NOMO-1 (cell line): ENCODE measurements around the gene ARID2.

ENCODE experiments used
- DNase-seq, 2 experiments: peaks; one replicate each; lab custom pipeline; 2025; ENCODE audit not compliant: unreplicated experiment in 2 of 2; lab: John Stamatoyannopoulos, UW

The ARID2 gene

DNA sequence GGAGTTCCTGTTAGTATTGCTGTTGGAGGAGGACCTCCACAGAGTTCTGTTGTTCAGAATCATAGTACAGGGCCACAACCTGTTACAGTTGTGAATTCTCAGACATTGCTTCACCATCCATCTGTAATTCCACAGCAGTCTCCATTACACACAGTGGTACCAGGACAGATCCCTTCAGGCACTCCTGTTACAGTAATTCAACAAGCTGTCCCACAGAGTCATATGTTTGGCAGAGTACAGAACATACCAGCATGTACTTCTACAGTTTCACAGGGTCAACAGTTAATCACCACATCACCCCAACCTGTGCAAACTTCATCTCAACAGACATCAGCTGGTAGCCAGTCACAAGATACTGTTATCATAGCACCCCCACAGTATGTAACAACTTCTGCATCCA is 120.8 kb downstream of the ARID2 start:
- DNase-seq: no peak

DNA sequence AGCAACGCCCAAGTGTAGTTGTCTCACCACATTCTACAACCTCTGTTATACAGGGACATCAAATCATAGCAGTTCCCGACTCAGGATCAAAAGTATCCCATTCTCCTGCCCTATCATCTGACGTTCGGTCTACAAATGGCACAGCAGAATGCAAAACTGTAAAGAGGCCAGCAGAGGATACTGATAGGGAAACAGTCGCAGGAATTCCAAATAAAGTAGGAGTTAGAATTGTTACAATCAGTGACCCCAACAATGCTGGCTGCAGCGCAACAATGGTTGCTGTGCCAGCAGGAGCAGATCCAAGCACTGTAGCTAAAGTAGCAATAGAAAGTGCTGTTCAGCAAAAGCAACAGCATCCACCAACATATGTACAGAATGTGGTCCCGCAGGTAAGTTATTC is 123.0 kb downstream of the ARID2 start:
- DNase-seq: no peak

DNA sequence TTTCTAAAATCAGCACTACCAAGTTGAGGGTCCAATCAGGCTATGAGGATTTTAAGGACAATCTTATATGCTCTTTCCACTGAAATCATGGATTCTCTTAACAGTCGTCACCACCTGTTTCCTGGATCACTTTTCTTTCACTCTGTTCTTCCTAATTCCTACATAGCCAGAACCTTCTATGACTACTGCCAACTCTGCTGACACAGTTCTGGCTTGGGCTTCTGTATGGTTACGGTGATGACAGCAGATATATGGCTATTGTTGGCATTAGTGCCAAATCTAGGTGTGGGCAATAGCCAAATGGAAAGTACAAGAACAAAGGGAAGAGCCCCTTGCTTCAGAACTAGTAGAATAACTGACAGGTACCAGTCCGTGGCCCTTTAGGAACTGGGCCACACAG is 124.0 kb downstream of the ARID2 start:
- no peak for DNase-seq

DNA sequence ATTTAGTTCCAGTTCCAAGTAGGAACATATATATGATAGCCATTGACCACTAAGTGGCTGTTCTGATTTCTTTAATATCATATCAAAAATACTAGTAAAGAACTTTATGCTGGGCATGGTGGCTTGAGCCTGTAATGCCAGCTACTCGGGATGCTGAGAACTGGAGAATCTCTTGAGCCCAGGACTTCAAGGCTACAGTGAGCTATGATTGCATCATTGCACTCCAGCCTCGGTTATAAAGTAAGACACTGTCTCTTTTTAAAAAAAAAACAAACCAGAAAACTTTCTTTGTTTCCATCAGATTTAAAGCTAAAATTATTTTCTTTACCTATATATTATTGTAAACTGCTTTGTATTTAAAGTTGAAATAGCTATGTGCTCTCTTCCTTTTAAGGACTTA is 133.8 kb downstream of the ARID2 start:
- DNase-seq: no peak

DNA sequence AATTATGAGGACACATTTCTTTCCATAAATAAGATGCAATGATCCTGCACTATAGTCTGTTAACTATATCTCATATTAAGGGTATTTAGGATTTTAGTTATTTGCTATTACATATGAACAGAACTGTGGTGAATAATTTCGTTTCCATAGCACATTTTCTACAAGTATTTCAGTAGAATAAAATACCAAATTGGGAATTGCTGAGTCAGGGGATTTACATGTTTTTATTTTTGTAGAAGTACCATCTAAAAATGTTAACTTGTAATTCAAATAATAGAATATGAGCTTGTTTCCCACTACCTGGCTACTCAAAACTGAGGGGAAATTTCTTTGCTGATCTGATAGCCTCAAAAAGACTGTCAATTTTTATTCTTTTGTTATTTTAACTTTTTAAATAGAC is 136.8 kb downstream of the ARID2 start:
- DNase-seq: no peak

DNA sequence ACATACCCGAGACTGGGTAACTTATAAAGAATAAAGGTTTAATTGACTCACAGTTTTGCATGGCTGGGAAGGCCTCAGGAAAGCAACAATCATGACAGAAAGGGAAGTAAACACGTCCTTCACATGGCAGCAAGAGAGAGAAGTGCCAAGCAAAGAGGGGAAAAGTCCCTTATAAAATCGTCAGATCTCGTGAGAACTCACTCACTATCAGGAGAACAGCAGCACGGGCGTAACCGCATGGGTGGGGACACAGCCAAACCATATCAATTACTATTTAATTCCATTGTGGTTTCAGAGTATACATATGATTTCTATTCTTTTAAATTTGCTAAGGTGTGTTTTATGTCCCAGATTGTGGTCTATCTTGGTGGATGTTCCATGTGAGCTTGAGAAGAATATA is 142.9 kb downstream of the ARID2 start:
- no peak for DNase-seq

DNA sequence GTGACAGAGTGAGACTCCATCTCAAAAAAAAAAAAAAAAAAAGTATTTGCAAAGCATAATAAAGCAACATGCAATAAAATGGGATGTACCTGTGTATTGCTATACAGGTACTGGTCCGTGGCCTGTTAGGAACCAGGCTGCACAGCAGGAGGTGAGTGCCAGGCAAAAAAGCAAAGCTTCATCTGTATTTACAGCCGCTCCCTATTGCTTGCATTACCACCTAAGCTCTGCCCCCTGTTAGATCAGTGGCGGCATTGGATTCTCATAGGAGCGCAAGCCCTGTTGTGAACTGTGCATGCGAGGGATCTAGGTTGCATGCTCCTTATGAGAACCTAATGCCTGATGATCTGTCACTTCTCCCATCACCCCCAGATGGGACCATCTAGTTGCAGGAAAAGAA is 147.6 kb downstream of the ARID2 start:
- DNase-seq: no peak

DNA sequence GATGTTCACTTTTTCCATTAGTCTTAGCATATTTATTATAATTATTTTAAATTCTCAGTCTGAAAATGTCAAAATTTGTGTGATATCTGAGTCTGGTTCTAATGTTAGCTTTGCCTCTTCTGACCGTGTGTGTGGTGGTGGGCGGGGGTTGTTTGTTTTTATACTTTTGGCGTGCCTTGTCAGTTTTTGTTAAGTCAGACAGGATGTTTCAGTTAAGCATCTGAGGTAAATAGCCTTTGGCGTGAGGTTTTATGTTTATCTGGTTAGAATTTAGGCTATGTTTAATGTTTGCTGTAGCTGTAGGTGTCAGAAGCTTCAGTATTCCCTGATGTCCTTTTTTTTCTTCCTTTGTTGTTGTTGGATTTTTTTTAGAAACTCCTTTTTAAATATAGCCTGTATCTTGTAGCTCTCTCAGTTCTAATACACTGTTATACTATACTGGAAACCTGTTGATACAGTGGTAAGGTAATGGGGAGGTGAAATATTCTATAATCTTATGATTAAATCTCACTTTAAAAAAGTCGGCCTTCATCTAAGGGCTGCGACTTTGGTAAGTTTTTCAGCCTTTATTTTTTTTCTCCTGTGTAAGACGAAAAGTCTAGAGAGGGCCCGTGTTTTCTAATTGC is 149.2 kb downstream of the ARID2 start:
- no peak for DNase-seq

DNA sequence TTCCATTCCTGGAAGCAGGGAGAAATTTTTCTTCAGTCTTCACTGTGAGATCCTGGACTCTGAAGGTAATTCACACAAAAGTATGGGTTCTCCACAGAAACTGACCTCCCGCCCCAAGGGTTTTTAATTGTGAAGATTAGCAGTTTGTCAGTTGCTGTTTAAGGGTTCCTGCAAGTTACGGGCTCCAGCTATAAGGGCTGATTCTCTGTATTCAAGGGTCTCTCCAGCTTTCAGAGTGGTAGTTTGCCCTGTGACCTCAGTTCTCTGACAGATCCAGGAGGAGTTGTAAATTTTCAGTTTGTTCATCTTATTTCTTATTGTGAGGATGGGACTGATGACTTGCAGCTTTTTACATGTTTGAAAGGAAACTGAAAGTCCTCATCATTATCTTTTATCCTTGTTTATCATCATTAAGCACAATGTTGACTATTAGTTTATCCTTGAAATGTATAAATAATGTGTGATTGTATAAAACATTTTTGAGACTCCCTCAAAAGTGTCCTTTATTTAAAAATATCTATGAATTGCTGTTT is 149.9 kb downstream of the ARID2 start:
- DNase-seq: no peak

DNA sequence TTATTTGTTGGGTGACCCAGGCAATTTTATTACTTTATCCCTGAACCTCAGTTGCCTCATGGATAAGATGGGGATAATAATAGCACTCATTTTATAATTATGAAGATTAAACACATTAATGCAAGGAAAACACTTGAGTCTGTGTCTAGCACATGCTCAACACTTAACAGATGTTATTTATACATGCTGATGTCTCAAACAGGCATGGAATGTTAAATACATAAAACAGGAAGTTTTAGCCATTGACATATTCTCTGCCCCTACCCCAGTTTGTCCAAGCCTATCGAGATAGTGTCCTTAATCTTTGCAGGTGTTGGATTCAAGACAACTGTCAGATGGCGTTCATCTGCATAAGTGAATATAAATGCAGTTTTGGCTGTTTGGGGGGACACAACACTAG is 151.0 kb downstream of the ARID2 start:
- no peak for DNase-seq

DNA sequence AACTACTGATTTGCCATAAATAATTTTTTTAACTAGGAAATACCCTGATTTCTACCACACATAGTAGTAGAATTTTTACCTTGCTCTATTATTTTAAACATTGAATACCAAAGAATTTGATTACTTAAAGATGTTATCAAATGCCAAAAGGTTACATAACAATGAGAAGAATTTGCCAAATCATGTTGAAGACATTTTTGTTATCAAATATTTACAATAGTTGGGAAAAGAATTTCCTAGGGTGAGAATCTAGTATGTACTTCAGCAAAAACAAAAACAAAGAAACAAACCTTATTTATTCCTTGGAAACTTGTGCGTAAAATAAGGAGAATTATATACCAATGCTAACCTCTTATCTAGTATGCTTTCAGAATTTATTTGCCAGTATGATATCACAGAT is 153.7 kb downstream of the ARID2 start:
- no peak for DNase-seq

DNA sequence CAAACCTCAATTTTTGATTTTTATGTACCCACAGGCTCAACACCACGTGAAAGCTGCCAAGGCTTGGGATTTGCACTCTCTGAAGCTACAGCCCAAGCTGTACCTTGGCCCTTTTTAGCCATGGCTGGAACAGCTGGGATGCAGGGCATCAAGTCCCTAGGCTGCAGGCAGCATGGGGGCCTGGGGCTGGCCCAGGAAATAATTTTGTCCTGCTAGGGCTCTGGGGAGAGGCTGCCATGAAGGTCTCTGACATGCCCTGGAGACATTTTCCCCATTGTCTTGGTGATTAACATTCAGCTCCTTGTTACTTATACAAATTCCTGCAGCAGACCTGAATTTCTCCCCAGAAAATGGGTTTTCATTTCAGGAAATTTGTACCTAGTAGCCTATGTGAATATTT is 157.2 kb downstream of the ARID2 start:
- DNase-seq: no peak

DNA sequence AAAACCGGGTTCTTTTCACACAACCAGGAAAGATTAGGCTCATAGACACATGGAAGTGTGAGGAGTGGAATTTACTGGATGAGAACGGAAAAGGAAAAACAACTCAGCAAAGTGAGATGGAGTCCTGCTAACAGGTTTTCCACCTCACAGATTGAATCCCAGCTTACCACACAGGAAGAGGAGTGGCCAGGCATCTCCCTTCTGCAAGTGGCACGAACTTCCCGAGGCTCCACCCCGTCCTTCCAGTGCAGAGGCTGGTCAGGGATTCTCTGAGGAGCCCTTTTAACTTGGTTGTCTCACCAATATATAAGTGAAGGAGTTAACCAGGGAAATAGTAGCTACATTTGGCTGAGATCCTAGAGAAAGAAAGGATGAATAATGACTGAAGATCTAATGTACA is 158.0 kb downstream of the ARID2 start:
- no peak for DNase-seq

DNA sequence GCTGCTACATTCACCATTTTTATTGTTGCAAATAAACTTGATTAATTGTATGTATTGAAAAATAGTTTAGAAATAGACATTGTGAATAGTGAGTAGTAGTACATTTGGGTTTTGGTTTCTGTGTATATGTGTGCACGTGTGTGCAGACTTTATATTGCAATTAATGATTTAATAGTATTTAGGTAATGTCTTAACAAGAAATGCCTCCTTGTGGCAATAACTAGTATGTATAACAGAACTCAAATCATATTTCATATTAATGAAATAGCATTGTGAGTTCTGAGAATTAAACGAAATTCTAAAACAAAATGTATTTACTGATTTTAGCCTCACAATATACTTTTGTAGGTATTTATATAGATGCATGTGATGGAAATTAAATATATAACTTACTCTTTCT is 160.8 kb downstream of the ARID2 start:
- no peak for DNase-seq

DNA sequence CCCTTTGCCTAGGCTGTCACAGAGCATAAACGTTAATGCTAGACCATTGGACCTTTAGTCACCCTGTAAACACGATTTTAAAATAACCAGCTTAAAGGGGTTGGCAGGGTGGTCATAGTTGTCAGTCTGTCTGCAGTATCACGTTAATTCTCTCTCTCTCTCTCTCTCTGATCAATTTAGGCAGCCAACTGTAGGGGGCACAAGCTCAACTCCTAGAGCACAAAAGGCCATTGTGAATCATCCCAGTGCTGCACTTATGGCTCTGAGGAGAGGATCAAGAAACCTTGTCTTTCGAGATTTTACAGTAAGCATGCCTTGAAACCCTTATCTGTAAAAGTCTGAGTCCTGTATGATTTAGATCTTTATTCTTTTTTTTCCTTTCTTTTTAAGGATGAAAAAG is 163.7 kb downstream of the ARID2 start:
- DNase-seq: no peak

DNA sequence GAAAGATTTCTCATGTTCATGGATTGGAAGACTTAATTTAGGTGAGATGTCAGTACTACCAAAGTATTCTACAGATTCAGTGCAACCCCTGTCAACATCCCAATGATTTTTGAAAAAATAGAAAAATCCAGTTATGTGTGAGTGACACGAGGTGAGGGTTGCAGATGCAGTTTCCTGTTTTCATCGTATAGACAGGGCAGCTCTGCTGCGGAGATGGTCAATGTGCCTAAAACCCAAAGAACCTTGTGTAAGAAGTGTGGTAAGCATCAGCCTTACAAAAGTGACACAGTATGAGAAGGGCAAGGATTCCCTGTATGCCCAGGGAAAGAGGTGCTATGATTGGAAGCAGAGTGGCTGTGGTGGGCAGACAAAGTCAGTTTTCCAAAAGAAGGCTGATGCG is 166.5 kb downstream of the ARID2 start:
- no peak for DNase-seq

DNA sequence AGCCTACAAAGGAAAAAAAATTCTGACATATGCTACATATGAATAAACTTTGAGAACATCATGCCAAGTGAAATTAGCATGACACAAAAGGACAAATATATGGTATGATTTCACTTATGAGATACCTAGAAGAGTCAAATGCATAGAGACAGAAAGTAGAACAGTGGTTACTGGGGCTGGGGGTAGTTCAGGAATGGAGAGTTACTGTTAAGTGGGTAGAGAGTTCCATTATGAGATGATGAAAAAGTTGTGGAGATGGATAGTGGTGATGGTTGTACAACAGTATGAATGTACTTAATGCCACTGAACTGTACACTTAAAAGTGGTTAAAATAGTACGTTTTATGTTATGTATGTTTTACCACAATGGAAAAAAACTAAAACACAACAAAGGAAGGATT is 168.6 kb downstream of the ARID2 start:
- no peak for DNase-seq

DNA sequence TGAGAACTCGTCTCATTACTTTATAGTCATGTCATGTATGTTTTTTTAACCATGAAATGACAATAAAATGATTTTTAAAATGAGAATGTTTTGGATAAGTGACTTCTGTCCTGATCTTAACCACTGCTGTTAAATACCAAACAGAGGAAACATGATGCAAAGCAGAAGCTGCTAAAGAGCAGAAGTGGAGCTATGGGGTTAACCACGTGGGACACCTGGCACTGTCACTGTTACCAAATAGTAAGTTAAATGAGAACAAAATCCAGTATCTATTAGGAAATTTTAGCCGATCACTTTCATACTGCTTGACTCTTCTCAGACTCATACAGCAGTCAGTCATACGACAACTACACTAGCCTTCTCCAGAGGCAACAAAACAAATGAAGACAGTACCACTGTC is 178.4 kb downstream of the ARID2 start:
- peak; percentile 2 to 67 for DNase-seq

DNA sequence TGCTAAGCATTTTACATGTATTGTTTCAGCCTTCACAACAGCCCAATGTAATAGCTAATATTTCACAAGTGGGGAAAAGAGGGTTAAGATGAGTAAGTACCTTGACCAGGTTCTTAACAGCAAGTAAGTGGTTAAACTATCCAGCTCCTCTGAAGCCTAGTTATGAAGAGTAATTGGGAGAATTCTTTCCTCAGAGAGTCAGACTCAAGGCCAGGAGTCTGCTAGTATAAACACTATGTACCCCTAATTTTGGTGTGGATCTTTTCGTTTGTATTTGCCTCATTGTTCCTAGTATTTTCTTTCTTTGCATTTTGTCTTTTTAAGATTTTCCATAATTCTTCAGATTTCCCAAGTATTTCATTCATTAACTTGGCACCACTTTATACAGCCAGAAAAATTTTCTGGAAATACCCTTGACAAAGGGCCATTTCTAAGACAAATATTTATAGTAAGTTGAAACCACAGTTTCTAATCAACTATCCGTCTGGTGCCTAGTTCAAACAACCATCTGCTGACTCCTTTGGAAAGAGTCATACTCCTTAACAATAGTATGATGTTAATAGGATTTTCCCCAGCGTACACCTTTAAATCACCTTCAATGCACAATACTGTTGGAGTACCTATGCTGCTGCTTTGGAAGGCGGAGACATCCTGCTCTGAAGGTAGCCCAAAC is 179.7 kb downstream of the ARID2 start:
- DNase-seq: no peak

DNA sequence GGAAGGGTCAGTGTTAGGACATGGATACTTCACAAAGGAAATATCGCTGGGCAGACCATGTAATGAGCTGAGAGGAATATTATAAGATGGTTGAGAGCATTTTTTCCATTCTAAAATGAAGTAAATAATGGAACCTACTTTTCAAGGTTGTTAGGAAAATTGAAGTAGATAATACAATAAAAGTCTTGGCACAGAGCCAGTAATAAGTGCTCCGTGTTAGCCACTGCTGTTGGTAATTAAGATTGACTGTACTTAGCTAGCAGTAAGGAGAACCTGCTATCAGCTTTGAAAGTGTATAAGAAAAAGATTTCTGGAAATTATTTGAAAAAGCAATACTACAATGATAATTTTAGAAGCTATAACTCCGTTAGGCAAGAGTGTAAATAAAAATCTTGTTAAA is 183.3 kb downstream of the ARID2 start:
- DNase-seq: no peak

DNA sequence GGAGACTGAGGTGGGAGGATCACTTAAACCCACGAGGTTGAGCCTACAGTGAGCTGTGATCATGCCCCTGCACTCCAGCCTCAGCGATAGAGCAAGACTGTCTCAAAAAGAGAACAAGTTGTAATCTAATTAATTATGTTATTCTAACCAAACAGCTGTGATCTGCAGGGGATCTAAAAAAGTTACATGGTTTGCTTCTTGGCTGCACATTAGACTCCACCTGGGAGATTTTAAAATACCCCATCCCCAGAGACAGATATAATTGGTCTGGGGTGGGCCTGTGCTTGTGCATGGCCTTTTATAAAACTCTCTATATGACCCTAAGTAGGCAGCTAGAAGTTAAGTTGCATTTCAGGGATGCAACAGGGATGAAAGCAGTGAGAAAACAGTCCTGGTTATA is 184.1 kb downstream of the ARID2 start:
- no peak for DNase-seq

DNA sequence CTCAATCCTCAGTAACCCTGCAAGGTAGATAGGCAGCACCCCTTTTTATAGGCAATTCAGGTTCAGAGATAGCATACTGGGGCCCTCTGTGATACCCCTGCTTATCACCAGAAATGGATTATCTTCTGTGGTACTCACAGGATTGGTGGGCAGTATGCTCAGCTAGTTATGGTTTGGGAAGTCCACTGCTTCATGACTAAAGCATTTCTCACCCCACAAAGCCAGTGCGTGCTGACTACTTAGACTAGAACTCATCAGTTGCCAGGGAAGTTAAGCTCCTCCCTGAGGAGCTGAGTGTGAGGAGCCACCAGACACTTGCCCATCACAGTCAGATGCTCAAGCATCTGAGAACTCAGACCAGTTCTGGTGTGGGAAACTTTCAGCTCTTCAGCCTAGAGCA is 184.6 kb downstream of the ARID2 start:
- no peak for DNase-seq

DNA sequence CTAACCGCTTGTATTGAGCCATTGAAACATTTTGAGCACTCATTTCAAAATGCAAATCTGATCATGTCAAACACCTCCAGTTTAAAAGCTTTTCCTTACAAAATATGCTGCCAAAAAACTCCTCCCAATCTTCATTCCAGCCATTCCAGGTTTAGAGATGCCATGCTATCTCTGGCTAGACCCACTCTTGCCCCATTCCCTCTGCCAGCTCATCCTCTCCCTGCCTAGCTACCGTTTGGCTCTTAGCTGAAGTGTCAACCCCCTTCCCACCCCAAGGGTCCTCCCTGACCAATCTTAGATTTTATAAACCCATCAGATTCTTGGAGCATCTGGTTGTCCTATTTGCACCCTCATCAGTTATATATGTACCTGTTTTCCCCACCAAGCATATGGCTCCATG is 185.9 kb downstream of the ARID2 start:
- DNase-seq: no peak
